Spinal cord (tissue), 10 donors: Measurements from ENCODE around the gene DDX23. TPM values are rescaled to one million over a fixed set of nuclear protein-coding genes. Genes with fewer than 3 reads are reported as not detected.

ENCODE experiments used
- DNase-seq, 6 donors: peaks; one replicate each; pipeline versions ENCODE4 v3.0.0 to v3.0.0-alpha.2; 2013 to 2015; ENCODE audit warnings: low spot score in 6 of 6, low read depth in 4 of 6
- H3K27ac ChIP-seq: one replicate; pipeline ENCODE4 v1.5.1; 2013; ENCODE audit warnings: low read depth, low read length, control low read depth
- H3K27me3 ChIP-seq: one replicate; pipeline ENCODE4 v1.6.1; 2013; ENCODE audit warnings: low read length; ENCODE audit not compliant: control insufficient read depth, insufficient read depth
- H3K36me3 ChIP-seq: one replicate; pipeline ENCODE4 v1.6.1; 2013; ENCODE audit warnings: low read length; ENCODE audit not compliant: control insufficient read depth, insufficient read depth
- H3K4me1 ChIP-seq: one replicate; pipeline ENCODE4 v1.6.1; 2013; ENCODE audit warnings: low read length; ENCODE audit not compliant: control insufficient read depth, insufficient read depth
- H3K4me3 ChIP-seq: one replicate; pipeline ENCODE4 v1.5.1; 2013; ENCODE audit warnings: low read depth, low read length, control low read depth
- H3K9me3 ChIP-seq: one replicate; pipeline ENCODE4 v1.6.1; 2013; ENCODE audit warnings: low read length; ENCODE audit not compliant: control insufficient read depth, insufficient read depth
- WGBS: methylation state at CpG from one replicate; pipeline ENCODE4 v1.1.5; 2013; ENCODE audit warnings: missing lambda C conversion rate; ENCODE audit not compliant: insufficient coverage; 5-methylcytosine and 5-hydroxymethylcytosine counted together
- long read RNA-seq, 4 donors: transcript quantifications; one replicate each; lab custom pipeline, GENCODE V29; 2026
- polyA plus RNA-seq, 2 donors: library from polyadenylated mRNA; unstranded; fragments of 120-200 nt; gene quantifications; one replicate each; pipeline ENCODE4 v1.2.1, GENCODE V29; 2013; ENCODE audit not compliant: insufficient read length in 2 of 2
- total RNA-seq, 2 donors: library from RNA; depleted of rRNA in 1 of 2; stranded (reverse); fragments of 120-200 nt in 1 of 2; fragments of >200 nt in 1 of 2; gene quantifications; one replicate each; pipeline versions ENCODE4 v1.2.3 to v1.2.4, GENCODE V29; 2013 to 2014
- donor health status: healthy.

Gene DDX23
- 10 to 100 TPM; 44.0 to 85.4 TPM for total RNA-seq
- 10 to 100 TPM; 76.1 to 87.0 TPM for polyA plus RNA-seq
- long read RNA-seq, donor 1, partial matches to known transcripts, result 5 of 10 reads
- long read RNA-seq, donor 1, other reads (novel, unspliced or antisense), result 0 of 10 reads
- long read RNA-seq, donor 2, result 0 reads
- long read RNA-seq, donor 3, partial matches to known transcripts, result 0 of 2 reads
- long read RNA-seq, donor 3, other reads (novel, unspliced or antisense), result 0 of 2 reads
- long read RNA-seq, donor 4, partial matches to known transcripts, result 5 of 7 reads
- long read RNA-seq, donor 4, other reads (novel, unspliced or antisense), result 0 of 7 reads

GRCh38 chr12:48851883-48852733 lies at the start of gene DDX23:
Gene DDX23 (minus strand): TSS chr12:48852163. CDS start chr12:48845782, 6,381 bp downstream.
- Histone ChIP-seq H3K4me3 (peak within 1 kb of the TSS; percentile 91), H3K9me3 (no peaks in the 10 kb centered on the region), H3K27ac (peak within 1 kb of the TSS; percentile 73), H3K36me3 (peaks cover 29% of the 10 kb centered on the region), H3K27me3 (no peaks in the 10 kb centered on the region), H3K4me1 (peaks cover 9% of the 10 kb centered on the region)
- 0% methylated on average over 40 of the region's 53 CpGs for WGBS
- DNase-seq, result peak; percentile 88 to 99 (median 95)

- Histone ChIP-seq H3K36me3 (no peaks in the 10 kb centered on the region), H3K4me1 (peaks cover 8% of the 10 kb centered on the region), H3K4me3 (no peak overlapping the region), H3K27me3 (no peaks in the 10 kb centered on the region), H3K27ac (no peak overlapping the region), H3K9me3 (no peaks in the 10 kb centered on the region)
- no CpG with 5 or more reads among the region's 2 CpGs for whole genome bisulfite sequencing
- no peak for DNase-seq
These were observed 49.3 kb upstream of the DDX23 start for GRCh38 chr12:48901278-48901677.

- Histone ChIP-seq H3K4me3 (no peak overlapping the region), H3K27me3 (no peaks in the 10 kb centered on the region), H3K27ac (no peak overlapping the region), H3K4me1 (peaks cover 7% of the 10 kb centered on the region), H3K9me3 (no peaks in the 10 kb centered on the region), H3K36me3 (no peaks in the 10 kb centered on the region)
- no peak for DNase-seq
- no CpG with 5 or more reads among the region's 2 CpGs for WGBS
These were observed 47.7 kb upstream of the DDX23 start for GRCh38 chr12:48899651-48900050.

GRCh38 chr12:48894271-48894670 lies 42.3 kb upstream of the DDX23 start:
- no peak for DNase-seq
- no peaks in the 10 kb centered on the region for H3K9me3 ChIP-seq

GRCh38 chr12:48890657-48891418 lies 38.9 kb upstream of the DDX23 start:
- no peaks in the 10 kb centered on the region for H3K36me3 ChIP-seq
- peak overlapping the region; percentile 67 for H3K27ac ChIP-seq
- WGBS, result 1% methylated on average over 33 of the region's 37 CpGs
- H3K27me3 ChIP-seq, result no peaks in the 10 kb centered on the region
- peak overlapping the region; percentile 44 for H3K4me3 ChIP-seq
- H3K9me3 ChIP-seq, result no peaks in the 10 kb centered on the region
- peak in 5 of 6 donors; percentile 76 to 98 (median 82) for DNase-seq
- H3K4me1 ChIP-seq, result peaks cover 17% of the 10 kb centered on the region

More at GRCh38 chr12:48894271-48894670, 42.3 kb upstream of the DDX23 start:
- no peaks in the 10 kb centered on the region for H3K27me3 ChIP-seq
- no peak overlapping the region for H3K27ac ChIP-seq
- H3K4me3 ChIP-seq, result no peak overlapping the region
- peaks cover 17% of the 10 kb centered on the region for H3K4me1 ChIP-seq
- WGBS, result no CpG with 5 or more reads among the region's 1 CpG
- no peaks in the 10 kb centered on the region for H3K36me3 ChIP-seq

GRCh38 chr12:48889679-48890078 lies 37.7 kb upstream of the DDX23 start:
- Histone ChIP-seq H3K36me3 (no peaks in the 10 kb centered on the region), H3K27ac (no peak overlapping the region), H3K4me1 (peaks cover 17% of the 10 kb centered on the region), H3K9me3 (no peaks in the 10 kb centered on the region), H3K4me3 (no peak overlapping the region), H3K27me3 (no peaks in the 10 kb centered on the region)
- no peak for DNase-seq
- whole genome bisulfite sequencing, result 85% methylated on average over 3 of the region's 3 CpGs

GRCh38 chr12:48883305-48884161 lies 31.6 kb upstream of the DDX23 start:
- no peaks in the 10 kb centered on the region for H3K27me3 ChIP-seq
- H3K27ac ChIP-seq, result no peak overlapping the region
- no peaks in the 10 kb centered on the region for H3K36me3 ChIP-seq
- WGBS, result 32% methylated on average over 6 of the region's 13 CpGs
- peaks cover 22% of the 10 kb centered on the region for H3K4me1 ChIP-seq
- DNase-seq, result peak in 2 of 6 donors; percentile 88 to 93
- H3K9me3 ChIP-seq, result no peaks in the 10 kb centered on the region
- H3K4me3 ChIP-seq, result no peak overlapping the region

GRCh38 chr12:48882972-48883304 lies 31.0 kb upstream of the DDX23 start:
- H3K4me1 ChIP-seq, result peaks cover 22% of the 10 kb centered on the region
- no CpG with 5 or more reads among the region's 3 CpGs for WGBS
- no peaks in the 10 kb centered on the region for H3K36me3 ChIP-seq
- no peaks in the 10 kb centered on the region for H3K27me3 ChIP-seq
- no peak for DNase-seq
- no peaks in the 10 kb centered on the region for H3K9me3 ChIP-seq
- H3K27ac ChIP-seq, result no peak overlapping the region
- H3K4me3 ChIP-seq, result no peak overlapping the region

- peak in 1 of 6 donors; percentile 33 for DNase-seq
- 45% methylated on average over 7 of the region's 10 CpGs for WGBS
- Histone ChIP-seq H3K27me3 (no peaks in the 10 kb centered on the region), H3K4me1 (peaks cover 22% of the 10 kb centered on the region), H3K27ac (peak overlapping the region; percentile 26), H3K9me3 (no peaks in the 10 kb centered on the region), H3K4me3 (no peak overlapping the region), H3K36me3 (no peaks in the 10 kb centered on the region)
These were observed 30.3 kb upstream of the DDX23 start for GRCh38 chr12:48882315-48882687.
